ENCODE data around the gene RNF208. TPM values are rescaled to one million over a fixed set of nuclear protein-coding genes. Genes with fewer than 3 reads are reported as not detected.

Gene RNF208
- total RNA-seq, 4 donors from 2014 or later, result 2.3 to 26.5 (median 7.5) TPM; not detected in 1

DNA sequence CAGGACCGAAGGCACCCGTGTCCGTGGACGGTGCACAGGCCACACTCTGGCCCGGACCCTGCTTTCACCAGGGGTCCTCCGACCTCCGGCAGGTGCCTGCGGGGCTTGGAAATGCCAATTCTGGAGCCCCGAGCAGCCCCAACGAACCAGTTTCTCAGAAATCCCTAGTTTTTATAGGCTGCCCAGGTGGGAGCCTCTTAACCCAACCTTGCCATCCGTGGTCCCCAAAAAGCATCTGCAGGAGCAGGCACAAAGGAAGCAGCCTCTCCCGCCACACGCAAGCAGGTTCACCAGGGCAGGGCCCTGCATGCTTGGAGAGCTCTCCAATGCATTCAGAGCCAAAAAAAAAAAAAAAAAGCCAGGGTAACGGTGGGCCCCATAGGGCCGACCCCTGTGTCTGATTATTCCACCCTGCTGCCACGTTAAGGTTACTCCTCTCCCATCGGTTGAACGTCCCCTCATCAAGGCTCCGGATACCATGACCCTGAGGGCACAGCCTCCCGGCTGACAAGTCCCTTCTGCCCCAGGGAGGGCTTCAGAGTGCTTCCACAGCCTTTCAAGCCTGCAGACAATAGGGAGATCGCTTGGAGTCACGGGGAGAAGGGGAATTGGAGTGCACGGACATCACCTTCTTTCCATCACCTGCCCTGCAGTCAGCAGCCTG lies 20.7 kb downstream of the RNF208 start:
- H3K27me3 ChIP-seq, result no peaks in the 10 kb centered on the region
- no peak for DNase-seq
- in situ Hi-C loops (cut with MboI; ENCODE audit: low pct_ligation_motif_present in 1 of 4, low pct_unique_long_range_greater_than_20kb in 1 of 4, low sequenced_read_pairs in 3 of 4), result loop anchor here in 1 of 4 donors (25.0 kb wide), 1 partner anchor 89 kb away; the partner anchor contains the start of gene DPP7
- peak overlapping the region; percentile 55 to 74 (median 67) for H3K4me3 ChIP-seq
- WGBS, 2 donors (ENCODE audit: low coverage in 1 of 2), result 19% methylated on average over 16 of the region's 23 CpGs; no CpG with 5 or more reads in 1 of the 2 donors
- peak overlapping the region; percentile 88 to 92 (median 90) for H3K27ac ChIP-seq
- no peaks in the 10 kb centered on the region for H3K9me3 ChIP-seq
- no peak for TF ChIP-seq POLR2AphosphoS5 (IDR thresholded peaks at IDR 0.05)
- TF ChIP-seq EP300 (IDR thresholded peaks at IDR 0.05; ENCODE audit: low read depth), result no peak
- TF ChIP-seq POLR2A (IDR thresholded peaks at IDR 0.05), result no peak
- TF ChIP-seq, protein P1, sequence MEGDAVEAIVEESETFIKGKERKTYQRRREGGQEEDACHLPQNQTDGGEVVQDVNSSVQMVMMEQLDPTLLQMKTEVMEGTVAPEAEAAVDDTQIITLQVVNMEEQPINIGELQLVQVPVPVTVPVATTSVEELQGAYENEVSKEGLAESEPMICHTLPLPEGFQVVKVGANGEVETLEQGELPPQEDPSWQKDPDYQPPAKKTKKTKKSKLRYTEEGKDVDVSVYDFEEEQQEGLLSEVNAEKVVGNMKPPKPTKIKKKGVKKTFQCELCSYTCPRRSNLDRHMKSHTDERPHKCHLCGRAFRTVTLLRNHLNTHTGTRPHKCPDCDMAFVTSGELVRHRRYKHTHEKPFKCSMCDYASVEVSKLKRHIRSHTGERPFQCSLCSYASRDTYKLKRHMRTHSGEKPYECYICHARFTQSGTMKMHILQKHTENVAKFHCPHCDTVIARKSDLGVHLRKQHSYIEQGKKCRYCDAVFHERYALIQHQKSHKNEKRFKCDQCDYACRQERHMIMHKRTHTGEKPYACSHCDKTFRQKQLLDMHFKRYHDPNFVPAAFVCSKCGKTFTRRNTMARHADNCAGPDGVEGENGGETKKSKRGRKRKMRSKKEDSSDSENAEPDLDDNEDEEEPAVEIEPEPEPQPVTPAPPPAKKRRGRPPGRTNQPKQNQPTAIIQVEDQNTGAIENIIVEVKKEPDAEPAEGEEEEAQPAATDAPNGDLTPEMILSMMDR (IDR thresholded peaks at IDR 0.05), result no peak
- intact Hi-C loops (cut with DNase I; ENCODE audit: low total_unique reads), result no loop called here
- H3K4me1 ChIP-seq, result peaks cover 39 to 78% (median 71%) of the 10 kb centered on the region in 4 donors
- no peaks in the 10 kb centered on the region for H3K36me3 ChIP-seq

DNA sequence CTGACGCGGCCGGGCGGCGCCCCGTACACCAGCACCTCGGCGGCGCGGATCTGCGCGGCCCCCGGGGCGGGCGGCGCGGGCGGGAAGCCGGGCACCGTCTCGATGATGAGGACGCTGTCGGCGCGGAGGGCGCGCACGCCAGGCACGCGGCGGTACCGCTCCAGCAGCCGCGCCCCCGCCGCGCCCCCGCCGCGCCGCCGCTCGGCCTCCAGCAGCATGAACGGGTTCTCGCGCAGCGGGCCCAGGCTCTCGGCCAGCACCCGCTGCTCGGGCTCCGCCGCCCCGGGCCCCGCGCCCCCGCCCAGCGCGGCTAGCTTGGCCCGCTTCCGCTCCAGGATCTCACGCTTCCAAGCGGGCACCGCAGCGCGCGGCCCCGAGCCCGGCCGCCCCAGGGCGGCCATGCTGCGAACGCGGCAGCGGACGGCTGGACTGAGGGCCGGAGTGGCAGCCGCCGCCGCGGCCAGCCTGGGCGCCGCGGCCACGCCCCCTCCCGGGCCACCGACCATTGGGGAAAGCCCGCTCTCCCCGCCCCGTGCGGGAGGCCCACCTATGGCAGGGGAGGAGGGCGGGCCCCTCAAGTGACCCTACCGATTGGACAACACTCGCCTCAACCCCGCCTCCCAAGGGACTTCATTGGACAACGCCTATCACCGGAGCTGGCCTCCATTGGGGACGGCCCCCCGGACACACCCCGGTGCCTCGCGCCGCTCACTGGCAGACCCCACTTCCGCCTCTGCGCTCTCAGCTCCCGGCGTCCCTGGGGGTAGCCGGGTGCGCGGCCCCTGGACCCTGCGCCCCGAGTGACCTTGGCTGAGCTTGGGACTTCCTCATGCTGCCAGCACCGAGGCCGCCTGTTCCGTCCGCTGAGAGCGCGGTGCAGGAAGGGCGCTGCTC lies 21.5 kb downstream of the RNF208 start, which contains the start of gene TPRN:
TSS of gene TPRN (minus strand) at position 431 of the 894 bp plus-strand sequence. CDS start at position 401, 30 bp downstream.
- Histone ChIP-seq H3K36me3 (no peaks in the 10 kb centered on the region), H3K27ac (peak within 1 kb of the TSS; percentile 89 to 92 (median 90)), H3K4me1 (peaks cover 34 to 80% (median 71%) of the 10 kb centered on the region in 4 donors), H3K9me3 (no peaks in the 10 kb centered on the region), H3K4me3 (peak within 1 kb of the TSS; percentile 55 to 74 (median 67)), H3K27me3 (no peaks in the 10 kb centered on the region)
- WGBS, 2 donors (ENCODE audit: low coverage in 1 of 2), result 2% methylated on average over 18 of the region's 118 CpGs; no CpG with 5 or more reads in 1 of the 2 donors
- DNase-seq, result peak; percentile 100
- intact Hi-C loops (cut with DNase I; ENCODE audit: low total_unique reads) (no loop called here), in situ Hi-C loops (cut with MboI; ENCODE audit: low pct_ligation_motif_present in 1 of 4, low pct_unique_long_range_greater_than_20kb in 1 of 4, low sequenced_read_pairs in 3 of 4) (loop anchor here in 1 of 4 donors (25.0 kb wide), 1 partner anchor 88 kb away; the partner anchor contains the start of gene DPP7)
- peak; percentile 88 for TF ChIP-seq POLR2A (IDR thresholded peaks at IDR 0.05)
- peak; percentile 76 to 90 (median 79) for TF ChIP-seq POLR2AphosphoS5 (IDR thresholded peaks at IDR 0.05)
- no peak for TF ChIP-seq EP300 (IDR thresholded peaks at IDR 0.05; ENCODE audit: low read depth)

DNA sequence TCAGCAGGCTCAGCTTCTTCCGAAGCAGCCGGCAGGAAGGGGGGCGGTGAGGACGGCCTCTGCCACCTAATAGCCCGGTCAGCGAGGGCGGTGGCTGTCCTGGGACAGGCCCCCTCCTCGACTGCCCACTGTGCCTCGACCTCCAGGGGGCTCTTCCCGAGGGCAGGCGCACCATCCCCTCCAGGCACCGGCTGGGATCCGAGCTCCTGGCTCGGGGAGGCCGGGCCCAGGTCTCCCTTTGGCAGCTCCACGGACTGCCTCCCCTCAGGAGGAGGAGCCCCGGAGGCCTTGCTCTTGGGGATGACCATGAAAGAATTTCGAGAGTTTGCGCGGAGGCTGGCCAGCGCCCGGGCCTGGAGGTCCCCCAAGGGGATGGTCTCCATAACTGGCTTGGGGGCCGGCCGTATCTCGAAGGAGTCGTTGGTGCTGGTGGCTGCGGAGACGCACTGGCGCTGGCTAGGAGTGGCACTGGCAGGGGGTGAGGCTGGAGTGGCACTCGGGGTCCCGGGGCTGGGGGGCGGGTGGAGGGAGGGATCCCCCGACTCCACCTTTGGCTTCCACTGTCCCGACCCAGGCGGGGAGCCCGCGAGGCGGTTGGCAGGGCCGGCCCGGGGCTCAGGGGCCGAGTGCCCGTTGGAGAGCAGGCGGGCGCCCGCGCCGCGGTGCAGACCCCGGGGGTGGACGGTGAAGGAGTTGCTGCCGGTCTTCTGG lies 22.5 kb downstream of the RNF208 start:
- no peaks in the 10 kb centered on the region for H3K27me3 ChIP-seq
- intact Hi-C loops (cut with DNase I; ENCODE audit: low total_unique reads), result no loop called here
- DNase-seq, result no peak
- peak overlapping the region; percentile 82 to 90 (median 88) for H3K27ac ChIP-seq
- no peaks in the 10 kb centered on the region for H3K36me3 ChIP-seq
- H3K4me1 ChIP-seq, result peaks cover 32 to 86% (median 74%) of the 10 kb centered on the region in 4 donors
- no peaks in the 10 kb centered on the region for H3K9me3 ChIP-seq
- peak overlapping the region; percentile 19 to 74 (median 54) for H3K4me3 ChIP-seq
- in situ Hi-C loops (cut with MboI; ENCODE audit: low pct_ligation_motif_present in 1 of 4, low pct_unique_long_range_greater_than_20kb in 1 of 4, low sequenced_read_pairs in 3 of 4), result loop anchor here in 1 of 4 donors (25.0 kb wide), 1 partner anchor 87 kb away; the partner anchor contains the start of gene DPP7
- no peak for TF ChIP-seq POLR2A (IDR thresholded peaks at IDR 0.05)
- no peak for TF ChIP-seq POLR2AphosphoS5 (IDR thresholded peaks at IDR 0.05)
- TF ChIP-seq EP300 (IDR thresholded peaks at IDR 0.05; ENCODE audit: low read depth), result no peak
- TF ChIP-seq, protein P1 (IDR thresholded peaks at IDR 0.05), result no peak
- 13% methylated on average over 39 of the region's 51 CpGs; no CpG with 5 or more reads in 1 of the 2 donors for WGBS, 2 donors (ENCODE audit: low coverage in 1 of 2)

DNA sequence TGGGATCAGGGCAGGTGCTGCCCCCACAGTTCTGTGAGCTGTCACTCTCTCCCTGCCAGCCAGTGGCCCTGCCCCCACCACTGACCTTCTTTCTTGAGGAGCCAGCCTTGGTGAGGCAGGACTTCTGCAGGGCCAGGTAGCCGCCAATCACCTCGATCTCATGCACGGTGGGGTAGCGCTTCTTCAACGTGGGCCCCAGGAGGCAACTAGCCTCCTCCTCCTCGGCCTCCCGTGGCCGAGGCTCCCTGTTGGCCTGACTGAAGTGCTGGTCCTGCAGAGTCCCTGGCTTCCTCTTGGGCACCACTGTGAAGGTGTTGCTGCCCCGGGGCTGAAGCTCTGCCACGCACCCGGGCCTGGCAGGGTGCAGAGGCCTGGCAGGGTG lies 23.1 kb downstream of the RNF208 start:
- in situ Hi-C loops (cut with MboI; ENCODE audit: low pct_ligation_motif_present in 1 of 4, low pct_unique_long_range_greater_than_20kb in 1 of 4, low sequenced_read_pairs in 3 of 4), result no loop called here
- peak; percentile 39 for DNase-seq
- WGBS, 2 donors (ENCODE audit: low coverage in 1 of 2), result 33% methylated on average over 11 of the region's 11 CpGs; no CpG with 5 or more reads in 1 of the 2 donors
- Histone ChIP-seq H3K9me3 (no peaks in the 10 kb centered on the region), H3K36me3 (no peaks in the 10 kb centered on the region), H3K4me1 (peaks cover 25 to 86% (median 73%) of the 10 kb centered on the region in 4 donors), H3K27me3 (no peaks in the 10 kb centered on the region), H3K27ac (peak overlapping the region; percentile 82 to 90 (median 88)), H3K4me3 (peak overlapping the region; percentile 9 to 74 (median 54))
- no peak for TF ChIP-seq POLR2AphosphoS5 (IDR thresholded peaks at IDR 0.05)
- intact Hi-C loops (cut with DNase I; ENCODE audit: low total_unique reads), result no loop called here
